Endometrium (tissue), 2 donors: ENCODE results near the gene PWP1.

Experiments used
- FAIRE-seq: peaks from 2 replicates; lab custom pipeline; 2012; peaks lifted over from hg19 to GRCh38; lab: Jason Lieb, UNC
- donor health status: control.
- donor health status: control.

The PWP1 gene

GRCh38 chr12:107735763-107736162 is 50.2 kb downstream of the PWP1 start:
- FAIRE-seq, result no peak

- FAIRE-seq, result no peak
Measured at GRCh38 chr12:107736914-107737313, 51.3 kb downstream of the PWP1 start.

GRCh38 chr12:107748472-107748871 is 62.9 kb downstream of the PWP1 start:
- FAIRE-seq, result no peak

GRCh38 chr12:107749083-107749482 is 63.5 kb downstream of the PWP1 start:
- FAIRE-seq, result no peak

- peak; percentile 31 for FAIRE-seq
Measured at GRCh38 chr12:107759410-107759809, 73.8 kb downstream of the PWP1 start.

- no peak for FAIRE-seq
Measured at GRCh38 chr12:107760207-107760808, 74.7 kb downstream of the PWP1 start.

- FAIRE-seq, result no peak
Measured at GRCh38 chr12:107760809-107761501, 75.4 kb downstream of the PWP1 start, which contains the start of gene PRDM4. TSS of gene PRDM4 (minus strand) at chr12:107761137. CDS start at chr12:107760515, 622 bp downstream.

GRCh38 chr12:107761502-107761904 is 75.9 kb downstream of the PWP1 start:
- no peak for FAIRE-seq
